MM.1S (cell line): ENCODE measurements around the gene SYPL1.

ENCODE experiments used
- CTCF ChIP-seq: fragments of 300-600 bp; sonication (generic); IDR thresholded peaks from 2 replicates; pipeline ENCODE4 v1.5.1; 2016; ENCODE audit warnings: antibody characterized with exemption, low read length, mixed read lengths
- EZH2phosphoT487 ChIP-seq: fragments of 300-600 bp; sonication (generic); IDR thresholded peaks from 2 replicates; pipeline ENCODE4 v1.6.1; 2018; ENCODE audit warnings: antibody characterized with exemption, low read length

- TF ChIP-seq CTCF, result no peak
- no peak for TF ChIP-seq EZH2phosphoT487
These were observed 66.5 kb downstream of the SYPL1 start for GRCh38 chr7:106045586-106045985.
